ENCODE data around the gene CAPN5.

GRCh38 chr11:77075425-77075905, 8.7 kb downstream of the CAPN5 start:
- TF ChIP-seq, protein P1, sequence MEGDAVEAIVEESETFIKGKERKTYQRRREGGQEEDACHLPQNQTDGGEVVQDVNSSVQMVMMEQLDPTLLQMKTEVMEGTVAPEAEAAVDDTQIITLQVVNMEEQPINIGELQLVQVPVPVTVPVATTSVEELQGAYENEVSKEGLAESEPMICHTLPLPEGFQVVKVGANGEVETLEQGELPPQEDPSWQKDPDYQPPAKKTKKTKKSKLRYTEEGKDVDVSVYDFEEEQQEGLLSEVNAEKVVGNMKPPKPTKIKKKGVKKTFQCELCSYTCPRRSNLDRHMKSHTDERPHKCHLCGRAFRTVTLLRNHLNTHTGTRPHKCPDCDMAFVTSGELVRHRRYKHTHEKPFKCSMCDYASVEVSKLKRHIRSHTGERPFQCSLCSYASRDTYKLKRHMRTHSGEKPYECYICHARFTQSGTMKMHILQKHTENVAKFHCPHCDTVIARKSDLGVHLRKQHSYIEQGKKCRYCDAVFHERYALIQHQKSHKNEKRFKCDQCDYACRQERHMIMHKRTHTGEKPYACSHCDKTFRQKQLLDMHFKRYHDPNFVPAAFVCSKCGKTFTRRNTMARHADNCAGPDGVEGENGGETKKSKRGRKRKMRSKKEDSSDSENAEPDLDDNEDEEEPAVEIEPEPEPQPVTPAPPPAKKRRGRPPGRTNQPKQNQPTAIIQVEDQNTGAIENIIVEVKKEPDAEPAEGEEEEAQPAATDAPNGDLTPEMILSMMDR (IDR thresholded peaks at IDR 0.05; ENCODE audit: insufficient read depth, low read length) = no peak
- TF ChIP-seq SPI1 (IDR thresholded peaks at IDR 0.05; ENCODE audit: borderline replicate concordance, low read depth) = no peak
- TF ChIP-seq POLR2AphosphoS5 (IDR thresholded peaks at IDR 0.05; ENCODE audit: low read depth) = no peak
- no peak for TF ChIP-seq GABPA (IDR thresholded peaks at IDR 0.05; ENCODE audit: low read depth)
- no peak for TF ChIP-seq REST (IDR thresholded peaks at IDR 0.05; ENCODE audit: insufficient replicate concordance, low read depth)

Data from HL-60 (cell line).